Epithelial cell of proximal tubule (primary cell): ENCODE measurements around the gene ABCA1. TPM values are rescaled to one million over a fixed set of nuclear protein-coding genes. Genes with fewer than 3 reads are reported as not detected.

Experiments
- DNase-seq: peaks from one replicate; pipeline ENCODE4 v3.0.0-alpha.2; 2011; ENCODE audit warnings: low read depth
- H3K4me3 ChIP-seq: 2 replicates; pipeline ENCODE4 v1.5.1; 2011; ENCODE audit warnings: low read depth, mild to moderate bottlenecking, low read length
- total RNA-seq: library from RNA; depleted of rRNA; stranded (reverse); fragments of >200 nt; gene quantifications from 2 replicates; pipeline ENCODE4 v1.2.3, GENCODE V29; 2015
- TF ChIP-seq, protein P1 (sequence below): conservative IDR thresholded peaks from 2 replicates; pipeline ENCODE4 v1.5.1; 2012; ENCODE audit warnings: low read depth, mild to moderate bottlenecking, low read length

The ABCA1 gene
- total RNA-seq, 1 donor from 2014 or later, result 13.7 TPM

DNA sequence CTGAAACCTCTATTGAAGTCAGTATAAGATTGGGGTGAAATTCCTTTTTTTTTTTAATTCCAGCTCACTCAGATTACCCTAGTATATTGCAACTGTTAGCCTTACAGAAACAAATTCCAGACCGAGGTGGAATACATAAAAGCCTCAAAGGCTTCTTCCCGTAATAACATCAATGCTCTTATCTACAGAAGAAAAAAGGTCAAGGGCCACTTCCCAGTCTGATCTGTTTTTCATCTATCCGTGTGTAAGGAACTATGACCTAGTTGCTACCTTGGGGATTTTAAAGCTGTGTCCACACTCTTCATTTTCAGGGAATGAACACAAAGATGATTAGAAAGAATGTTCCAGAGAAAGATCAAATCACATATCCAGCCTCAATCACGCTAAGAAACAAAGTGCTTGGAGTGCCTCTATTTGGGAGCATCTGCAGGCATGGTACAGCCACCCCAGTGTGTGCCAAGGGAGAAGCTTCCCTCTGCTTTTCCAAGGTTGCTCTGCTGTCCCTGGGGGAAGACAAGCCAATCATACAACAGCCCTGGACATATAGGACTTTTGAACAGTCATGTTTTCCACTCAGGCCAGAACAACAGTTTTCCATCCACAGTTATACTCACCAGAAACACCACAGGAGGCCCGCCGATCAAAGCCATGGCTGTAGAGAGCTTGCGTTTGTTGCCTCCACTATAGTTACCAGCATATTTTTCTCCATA is 140.5 kb downstream of the ABCA1 start:
- DNase-seq, result no peak
- TF ChIP-seq, protein P1, sequence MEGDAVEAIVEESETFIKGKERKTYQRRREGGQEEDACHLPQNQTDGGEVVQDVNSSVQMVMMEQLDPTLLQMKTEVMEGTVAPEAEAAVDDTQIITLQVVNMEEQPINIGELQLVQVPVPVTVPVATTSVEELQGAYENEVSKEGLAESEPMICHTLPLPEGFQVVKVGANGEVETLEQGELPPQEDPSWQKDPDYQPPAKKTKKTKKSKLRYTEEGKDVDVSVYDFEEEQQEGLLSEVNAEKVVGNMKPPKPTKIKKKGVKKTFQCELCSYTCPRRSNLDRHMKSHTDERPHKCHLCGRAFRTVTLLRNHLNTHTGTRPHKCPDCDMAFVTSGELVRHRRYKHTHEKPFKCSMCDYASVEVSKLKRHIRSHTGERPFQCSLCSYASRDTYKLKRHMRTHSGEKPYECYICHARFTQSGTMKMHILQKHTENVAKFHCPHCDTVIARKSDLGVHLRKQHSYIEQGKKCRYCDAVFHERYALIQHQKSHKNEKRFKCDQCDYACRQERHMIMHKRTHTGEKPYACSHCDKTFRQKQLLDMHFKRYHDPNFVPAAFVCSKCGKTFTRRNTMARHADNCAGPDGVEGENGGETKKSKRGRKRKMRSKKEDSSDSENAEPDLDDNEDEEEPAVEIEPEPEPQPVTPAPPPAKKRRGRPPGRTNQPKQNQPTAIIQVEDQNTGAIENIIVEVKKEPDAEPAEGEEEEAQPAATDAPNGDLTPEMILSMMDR, result no peak
- no peak overlapping the region for H3K4me3 ChIP-seq

DNA sequence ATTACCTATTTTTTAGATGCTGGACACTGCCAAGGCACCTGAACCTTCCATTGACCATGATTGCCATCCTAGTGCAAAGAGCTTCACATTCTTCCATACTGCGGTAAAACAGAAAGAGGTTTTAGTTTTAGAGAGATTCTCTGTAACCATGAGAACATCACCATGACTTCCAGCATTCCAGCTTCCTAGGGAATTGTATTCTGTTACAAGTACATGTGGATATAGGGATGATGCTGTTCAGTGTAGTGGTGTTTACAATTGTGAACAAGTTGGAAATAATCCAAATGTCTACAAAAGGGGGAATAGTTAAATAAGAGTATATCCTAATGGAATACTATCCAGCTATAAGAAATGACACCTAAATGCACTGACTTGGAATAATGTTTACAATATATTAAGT is 141.7 kb downstream of the ABCA1 start:
- H3K4me3 ChIP-seq, result no peak overlapping the region
- no peak for DNase-seq
- TF ChIP-seq, protein P1, result no peak

DNA sequence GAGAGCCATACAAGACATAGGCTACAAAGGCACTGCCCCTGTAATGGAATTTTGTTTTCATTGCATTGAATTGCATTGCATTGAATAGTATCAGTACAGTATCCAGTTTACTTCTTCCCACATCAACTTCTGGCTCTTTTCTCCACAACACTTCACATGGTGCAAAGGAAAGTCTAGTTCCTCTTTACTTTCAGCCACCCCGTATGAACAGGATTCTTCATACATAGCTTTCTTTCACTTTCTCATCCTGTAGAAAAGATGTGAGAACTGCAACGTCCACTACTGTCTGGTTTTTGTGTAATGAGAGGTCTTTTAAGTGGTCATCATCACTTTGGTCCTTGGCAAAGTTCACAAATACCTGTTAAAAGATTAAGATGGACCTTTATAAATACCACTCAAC is 143.9 kb downstream of the ABCA1 start:
- no peak overlapping the region for H3K4me3 ChIP-seq
- TF ChIP-seq, protein P1, result no peak
- no peak for DNase-seq

DNA sequence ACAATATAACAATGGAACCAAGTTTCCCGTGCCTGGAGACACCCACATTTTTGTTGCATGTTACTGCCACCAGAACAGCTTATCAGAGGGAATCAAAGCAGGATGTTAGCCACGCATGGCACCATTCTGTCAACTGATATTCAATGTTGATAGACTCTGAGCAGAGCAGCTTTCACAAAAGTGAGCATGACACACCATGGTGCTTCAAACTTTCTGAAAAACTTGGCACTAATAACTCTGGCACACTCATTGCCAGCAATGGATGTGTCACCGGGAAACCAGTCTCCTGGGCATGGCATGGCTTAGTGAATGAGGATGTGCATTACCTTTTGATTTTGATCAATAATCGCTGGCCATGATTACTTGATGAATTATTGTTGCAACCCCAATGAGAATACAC is 144.4 kb downstream of the ABCA1 start:
- TF ChIP-seq, protein P1, result no peak
- H3K4me3 ChIP-seq, result no peak overlapping the region
- no peak for DNase-seq

DNA sequence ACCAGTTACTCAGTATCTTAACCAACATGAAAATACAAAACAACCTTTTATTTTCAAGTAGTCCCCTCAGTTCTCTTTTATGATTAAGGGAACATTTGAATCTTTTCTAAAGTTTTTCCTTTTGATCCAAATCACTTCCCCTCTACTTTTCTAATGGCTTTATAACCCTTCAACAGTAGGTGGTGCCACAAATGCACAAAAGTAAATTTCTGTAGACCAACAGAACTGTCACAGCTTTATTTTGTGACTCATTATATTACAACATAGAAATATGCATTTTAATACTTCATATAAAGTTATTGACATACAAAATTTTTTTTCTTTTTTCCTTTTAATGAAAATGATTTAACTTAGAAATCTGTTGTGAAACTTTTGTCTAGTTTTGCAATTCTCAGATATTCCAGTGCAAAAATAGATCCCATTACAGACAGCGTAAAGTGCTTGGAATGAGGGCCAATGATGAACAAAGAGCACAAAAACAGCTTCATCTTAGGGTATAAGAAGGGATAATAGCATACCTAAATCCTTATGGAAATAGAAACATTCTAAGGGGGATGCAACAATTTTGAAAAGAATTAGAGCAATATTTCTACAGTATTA is 147.1 kb downstream of the ABCA1 start:
- TF ChIP-seq, protein P1, result peak; percentile 49
- no peak overlapping the region for H3K4me3 ChIP-seq
- no peak for DNase-seq

DNA sequence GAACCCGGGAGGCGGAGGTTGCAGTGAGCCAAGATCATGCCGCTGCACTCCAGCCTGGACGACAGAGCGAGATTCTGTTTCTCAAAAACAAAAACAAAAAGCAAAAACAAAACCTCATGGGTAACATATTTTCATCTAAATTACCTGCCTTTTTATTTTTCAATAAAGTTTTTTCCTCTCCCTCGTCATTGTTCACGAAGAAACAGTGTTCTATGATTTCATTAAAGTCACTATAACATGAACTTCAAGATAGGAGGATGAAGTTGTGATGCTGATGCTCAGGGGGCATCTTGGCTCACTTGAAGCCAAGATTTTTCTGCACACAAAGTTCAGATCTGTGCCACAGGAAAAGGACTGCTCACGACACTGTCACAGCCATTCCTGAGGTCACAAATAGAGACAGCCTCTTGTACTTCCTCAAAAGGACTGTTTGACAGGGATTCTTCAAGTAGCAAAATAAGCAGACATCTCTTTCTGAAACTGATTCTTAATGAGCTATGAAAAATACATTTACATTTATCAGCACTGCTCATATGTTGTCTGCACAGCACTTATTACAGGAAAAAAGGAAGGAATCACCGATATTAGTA is 147.9 kb downstream of the ABCA1 start:
- TF ChIP-seq, protein P1, result no peak
- H3K4me3 ChIP-seq, result no peak overlapping the region
- no peak for DNase-seq
